H7 (cell line): Measurements from ENCODE around the gene PTGR2. TPM values are rescaled to one million over a fixed set of nuclear protein-coding genes. Genes with fewer than 3 reads are reported as not detected.

Experiments used
- total RNA-seq: library from RNA; depleted of rRNA; stranded (reverse); fragments of >200 nt; shearing (Covaris generic); gene quantifications from 2 replicates; pipeline ENCODE4 v1.2.3, GENCODE V29; 2014; rRNA removed

PTGR2 gene
- total RNA-seq, 1 experiment from 2014 or later: 13.8 TPM

Other genes with a start within 250 kb of the PTGR2 start
- gene ACOT6, start 239.3 kb upstream of the PTGR2 start, total RNA-seq: not detected in 2 replicates
- 4.2 and 4.9 TPM in 2 replicates for gene DNAL1, start 206.8 kb upstream of the PTGR2 start, total RNA-seq
- gene PNMA1, start 137.4 kb upstream of the PTGR2 start, total RNA-seq: 18.0 and 18.1 TPM in 2 replicates
- 27.2 and 31.0 TPM in 2 replicates for gene ZNF410, start 35.0 kb downstream of the PTGR2 start, total RNA-seq
- gene FAM161B, start 98.3 kb downstream of the PTGR2 start, total RNA-seq: 0.45 and 0.48 TPM in 2 replicates
- gene COQ6, start 98.5 kb downstream of the PTGR2 start, total RNA-seq: 11.3 and 17.1 TPM in 2 replicates
- gene ENTPD5, start 167.5 kb downstream of the PTGR2 start, total RNA-seq: 4.5 and 6.8 TPM in 2 replicates
- gene BBOF1, start 167.5 kb downstream of the PTGR2 start, total RNA-seq: 0.31 and 0.44 TPM in 2 replicates
- gene ALDH6A1, start 232.6 kb downstream of the PTGR2 start, total RNA-seq: 15.6 and 27.2 TPM in 2 replicates
- gene LIN52, start 233.1 kb downstream of the PTGR2 start, total RNA-seq: 13.3 and 18.3 TPM in 2 replicates